DOHH2 (cell line): ENCODE measurements around the gene IFNLR1.

Experiments used
- EZH2phosphoT487 ChIP-seq: fragments of 200-600 bp; sonication (generic); IDR thresholded peaks from 2 replicates; pipeline ENCODE4 v1.6.1; 2017; ENCODE audit warnings: borderline replicate concordance, mild to moderate bottlenecking, antibody characterized with exemption, low read length, moderate library complexity, mixed read lengths
- TF ChIP-seq, protein P1 (sequence below): fragments of 200-600 bp; sonication (generic); IDR thresholded peaks from one replicate; pipeline ENCODE4 v1.5.1; 2014; ENCODE audit warnings: antibody characterized with exemption, mild to moderate bottlenecking, low read depth, low read length; ENCODE audit not compliant: poor library complexity, severe bottlenecking

GRCh38 chr1:24195136-24195535 lies 8.0 kb upstream of the IFNLR1 start:
- TF ChIP-seq, protein P1, sequence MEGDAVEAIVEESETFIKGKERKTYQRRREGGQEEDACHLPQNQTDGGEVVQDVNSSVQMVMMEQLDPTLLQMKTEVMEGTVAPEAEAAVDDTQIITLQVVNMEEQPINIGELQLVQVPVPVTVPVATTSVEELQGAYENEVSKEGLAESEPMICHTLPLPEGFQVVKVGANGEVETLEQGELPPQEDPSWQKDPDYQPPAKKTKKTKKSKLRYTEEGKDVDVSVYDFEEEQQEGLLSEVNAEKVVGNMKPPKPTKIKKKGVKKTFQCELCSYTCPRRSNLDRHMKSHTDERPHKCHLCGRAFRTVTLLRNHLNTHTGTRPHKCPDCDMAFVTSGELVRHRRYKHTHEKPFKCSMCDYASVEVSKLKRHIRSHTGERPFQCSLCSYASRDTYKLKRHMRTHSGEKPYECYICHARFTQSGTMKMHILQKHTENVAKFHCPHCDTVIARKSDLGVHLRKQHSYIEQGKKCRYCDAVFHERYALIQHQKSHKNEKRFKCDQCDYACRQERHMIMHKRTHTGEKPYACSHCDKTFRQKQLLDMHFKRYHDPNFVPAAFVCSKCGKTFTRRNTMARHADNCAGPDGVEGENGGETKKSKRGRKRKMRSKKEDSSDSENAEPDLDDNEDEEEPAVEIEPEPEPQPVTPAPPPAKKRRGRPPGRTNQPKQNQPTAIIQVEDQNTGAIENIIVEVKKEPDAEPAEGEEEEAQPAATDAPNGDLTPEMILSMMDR: no peak
- TF ChIP-seq EZH2phosphoT487: no peak
